HepG2 (cell line): ENCODE measurements around the gene BTBD17. TPM values are rescaled to one million over a fixed set of nuclear protein-coding genes. Genes with fewer than 3 reads are reported as not detected.

Experiments
- KDM5B ChIP-seq: sonication (generic); formaldehyde crosslinking; IDR thresholded peaks from 2 replicates; pipeline ENCODE4 v1.4.0; 2020; ENCODE audit warnings: missing genetic modification reagents, mild to moderate bottlenecking, borderline replicate concordance
- KMT2A ChIP-seq: sonication (generic); formaldehyde crosslinking; IDR thresholded peaks from 2 replicates; pipeline ENCODE4 v1.4.0; 2020; ENCODE audit warnings: missing genetic modification reagents
- NFAT5 ChIP-seq: sonication (generic); formaldehyde crosslinking; IDR thresholded peaks from 2 replicates; pipeline ENCODE4 v1.4.0; 2020; ENCODE audit warnings: missing genetic modification reagents
- PAWR ChIP-seq: sonication (generic); formaldehyde crosslinking; IDR thresholded peaks from 2 replicates; pipeline ENCODE4 v1.4.0; 2020; ENCODE audit warnings: missing genetic modification reagents, mild to moderate bottlenecking, borderline replicate concordance
- RCOR2 ChIP-seq: IDR thresholded peaks from 2 replicates; pipeline ENCODE4 v1.6.1; 2016; ENCODE audit warnings: missing biosample characterization, missing genetic modification reagents
- TMF1 ChIP-seq: sonication (generic); formaldehyde crosslinking; IDR thresholded peaks from 2 replicates; pipeline ENCODE4 v1.8.1; 2022; ENCODE audit warnings: low read depth, missing genetic modification reagents
- TSC22D2 ChIP-seq: sonication (generic); formaldehyde crosslinking; IDR thresholded peaks from 2 replicates; pipeline ENCODE4 v1.5.1; 2020; ENCODE audit warnings: missing genetic modification reagents, mild to moderate bottlenecking, borderline replicate concordance
- ZNF234 ChIP-seq: sonication (generic); formaldehyde crosslinking; conservative IDR thresholded peaks from 2 replicates; pipeline ENCODE4 v1.5.1; 2020; ENCODE audit warnings: mild to moderate bottlenecking, missing genetic modification reagents
- ZNF720 ChIP-seq: sonication (generic); formaldehyde crosslinking; IDR thresholded peaks from 2 replicates; pipeline ENCODE4 v1.4.0; 2020; ENCODE audit warnings: missing genetic modification reagents
- ZNF772 ChIP-seq: sonication (generic); formaldehyde crosslinking; IDR thresholded peaks from 2 replicates; pipeline ENCODE4 v1.5.0; 2020; ENCODE audit warnings: mild to moderate bottlenecking, missing genetic modification reagents
- ZUFSP ChIP-seq: sonication (generic); formaldehyde crosslinking; IDR thresholded peaks from 2 replicates; pipeline ENCODE4 v1.9.0; 2021; ENCODE audit warnings: missing genetic modification reagents, mild to moderate bottlenecking, borderline replicate concordance
- polyA plus RNA-seq, 8 experiments: library from polyadenylated mRNA; depleted of rRNA in 3 of 8; stranded (reverse) in 7 of 8; unstranded in 1 of 8; fragments of >200 nt; fragmentation: Illumina TruSeq in 4 of 8; extraction: Trizol in 4 of 8; gene quantifications; 2 replicates each; pipeline versions ENCODE4 v1.2.1 to v1.2.3, GENCODE V29; 2011 to 2016; ENCODE audit warnings: low read depth in 4 of 8, missing spikeins in 1 of 8, mixed read lengths in 1 of 8; ENCODE audit not compliant: insufficient read depth in 1 of 8
- total RNA-seq, 5 experiments: library from RNA; depleted of rRNA; stranded (reverse); fragments of >200 nt; fragmentation: Illumina TruSeq; extraction: Trizol; gene quantifications; 2 replicates each; pipeline ENCODE4 v1.2.3, GENCODE V29; 2016; ENCODE audit warnings: low read depth in 1 of 5
- TF ChIP-seq, protein P1 (sequence below): IDR thresholded peaks from 2 replicates; pipeline ENCODE4 v1.6.1; 2012; ENCODE audit warnings: inconsistent platforms
- TF ChIP-seq, protein P2 (sequence below): sonication (generic); formaldehyde crosslinking; IDR thresholded peaks from 2 replicates; pipeline ENCODE4 v1.4.0; 2020; ENCODE audit warnings: mild to moderate bottlenecking, missing genetic modification reagents
- TF ChIP-seq, protein P3 (sequence below): sonication (generic); formaldehyde crosslinking; IDR thresholded peaks from 2 replicates; pipeline ENCODE4 v1.5.0; 2020; ENCODE audit warnings: mild to moderate bottlenecking, missing genetic modification reagents
- TF ChIP-seq, protein P4 (sequence below): IDR thresholded peaks from 2 replicates; pipeline ENCODE4 v1.6.1; 2016; ENCODE audit warnings: mild to moderate bottlenecking, missing biosample characterization, missing genetic modification reagents

BTBD17 gene
- total and polyA plus RNA-seq, 2 of the 13 experiments (the other 11 are each of a cell fraction or from before 2014, with no cell fraction given), result not detected

- no peak for TF ChIP-seq NFAT5
- no peak for TF ChIP-seq PAWR (CRISPR knock-in tag)
- TF ChIP-seq KMT2A, result 0 out of 2 replicates have a peak, but pooled peaks have one; percentile 52
- TF ChIP-seq RCOR2 (CRISPR knock-in tag), result peak; percentile 70; the same call in 1 of the 2 replicates
- TF ChIP-seq TSC22D2 (CRISPR knock-in tag), result no peak
- TF ChIP-seq ZNF234 (CRISPR knock-in tag), result no peak
- TF ChIP-seq, protein P1, sequence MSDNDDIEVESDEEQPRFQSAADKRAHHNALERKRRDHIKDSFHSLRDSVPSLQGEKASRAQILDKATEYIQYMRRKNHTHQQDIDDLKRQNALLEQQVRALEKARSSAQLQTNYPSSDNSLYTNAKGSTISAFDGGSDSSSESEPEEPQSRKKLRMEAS, result peak; percentile 61; the same call in 1 of the 2 replicates
- TF ChIP-seq KDM5B, result no peak; the same call in 1 of the 2 replicates
- TF ChIP-seq, protein P2, sequence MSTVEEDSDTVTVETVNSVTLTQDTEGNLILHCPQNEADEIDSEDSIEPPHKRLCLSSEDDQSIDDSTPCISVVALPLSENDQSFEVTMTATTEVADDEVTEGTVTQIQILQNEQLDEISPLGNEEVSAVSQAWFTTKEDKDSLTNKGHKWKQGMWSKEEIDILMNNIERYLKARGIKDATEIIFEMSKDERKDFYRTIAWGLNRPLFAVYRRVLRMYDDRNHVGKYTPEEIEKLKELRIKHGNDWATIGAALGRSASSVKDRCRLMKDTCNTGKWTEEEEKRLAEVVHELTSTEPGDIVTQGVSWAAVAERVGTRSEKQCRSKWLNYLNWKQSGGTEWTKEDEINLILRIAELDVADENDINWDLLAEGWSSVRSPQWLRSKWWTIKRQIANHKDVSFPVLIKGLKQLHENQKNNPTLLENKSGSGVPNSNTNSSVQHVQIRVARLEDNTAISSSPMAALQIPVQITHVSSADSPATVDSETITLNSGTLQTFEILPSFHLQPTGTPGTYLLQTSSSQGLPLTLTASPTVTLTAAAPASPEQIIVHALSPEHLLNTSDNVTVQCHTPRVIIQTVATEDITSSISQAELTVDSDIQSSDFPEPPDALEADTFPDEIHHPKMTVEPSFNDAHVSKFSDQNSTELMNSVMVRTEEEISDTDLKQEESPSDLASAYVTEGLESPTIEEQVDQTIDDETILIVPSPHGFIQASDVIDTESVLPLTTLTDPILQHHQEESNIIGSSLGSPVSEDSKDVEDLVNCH (CRISPR knock-in tag), result no peak
- TF ChIP-seq ZNF720, result no peak
- no peak for TF ChIP-seq TMF1 (CRISPR knock-in tag)
- TF ChIP-seq, protein P3, sequence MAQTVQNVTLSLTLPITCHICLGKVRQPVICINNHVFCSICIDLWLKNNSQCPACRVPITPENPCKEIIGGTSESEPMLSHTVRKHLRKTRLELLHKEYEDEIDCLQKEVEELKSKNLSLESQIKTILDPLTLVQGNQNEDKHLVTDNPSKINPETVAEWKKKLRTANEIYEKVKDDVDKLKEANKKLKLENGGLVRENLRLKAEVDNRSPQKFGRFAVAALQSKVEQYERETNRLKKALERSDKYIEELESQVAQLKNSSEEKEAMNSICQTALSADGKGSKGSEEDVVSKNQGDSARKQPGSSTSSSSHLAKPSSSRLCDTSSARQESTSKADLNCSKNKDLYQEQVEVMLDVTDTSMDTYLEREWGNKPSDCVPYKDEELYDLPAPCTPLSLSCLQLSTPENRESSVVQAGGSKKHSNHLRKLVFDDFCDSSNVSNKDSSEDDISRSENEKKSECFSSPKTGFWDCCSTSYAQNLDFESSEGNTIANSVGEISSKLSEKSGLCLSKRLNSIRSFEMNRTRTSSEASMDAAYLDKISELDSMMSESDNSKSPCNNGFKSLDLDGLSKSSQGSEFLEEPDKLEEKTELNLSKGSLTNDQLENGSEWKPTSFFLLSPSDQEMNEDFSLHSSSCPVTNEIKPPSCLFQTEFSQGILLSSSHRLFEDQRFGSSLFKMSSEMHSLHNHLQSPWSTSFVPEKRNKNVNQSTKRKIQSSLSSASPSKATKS (CRISPR knock-in tag), result no peak
- TF ChIP-seq, protein P4, sequence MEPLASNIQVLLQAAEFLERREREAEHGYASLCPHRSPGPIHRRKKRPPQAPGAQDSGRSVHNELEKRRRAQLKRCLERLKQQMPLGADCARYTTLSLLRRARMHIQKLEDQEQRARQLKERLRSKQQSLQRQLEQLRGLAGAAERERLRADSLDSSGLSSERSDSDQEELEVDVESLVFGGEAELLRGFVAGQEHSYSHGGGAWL, result no peak
- no peak for TF ChIP-seq ZUFSP (CRISPR knock-in tag)
- TF ChIP-seq ZNF772 (CRISPR knock-in tag), result no peak
These were observed 12.4 kb upstream of the BTBD17 start (continued) for GRCh38 chr17:74373838-74374606.
